ENCODE data around the gene MYH6. TPM values are rescaled to one million over a fixed set of nuclear protein-coding genes. Genes with fewer than 3 reads are reported as not detected.

MYH6 gene
- total RNA-seq, 1 donor from 2014 or later, result 0.07 TPM

DNA sequence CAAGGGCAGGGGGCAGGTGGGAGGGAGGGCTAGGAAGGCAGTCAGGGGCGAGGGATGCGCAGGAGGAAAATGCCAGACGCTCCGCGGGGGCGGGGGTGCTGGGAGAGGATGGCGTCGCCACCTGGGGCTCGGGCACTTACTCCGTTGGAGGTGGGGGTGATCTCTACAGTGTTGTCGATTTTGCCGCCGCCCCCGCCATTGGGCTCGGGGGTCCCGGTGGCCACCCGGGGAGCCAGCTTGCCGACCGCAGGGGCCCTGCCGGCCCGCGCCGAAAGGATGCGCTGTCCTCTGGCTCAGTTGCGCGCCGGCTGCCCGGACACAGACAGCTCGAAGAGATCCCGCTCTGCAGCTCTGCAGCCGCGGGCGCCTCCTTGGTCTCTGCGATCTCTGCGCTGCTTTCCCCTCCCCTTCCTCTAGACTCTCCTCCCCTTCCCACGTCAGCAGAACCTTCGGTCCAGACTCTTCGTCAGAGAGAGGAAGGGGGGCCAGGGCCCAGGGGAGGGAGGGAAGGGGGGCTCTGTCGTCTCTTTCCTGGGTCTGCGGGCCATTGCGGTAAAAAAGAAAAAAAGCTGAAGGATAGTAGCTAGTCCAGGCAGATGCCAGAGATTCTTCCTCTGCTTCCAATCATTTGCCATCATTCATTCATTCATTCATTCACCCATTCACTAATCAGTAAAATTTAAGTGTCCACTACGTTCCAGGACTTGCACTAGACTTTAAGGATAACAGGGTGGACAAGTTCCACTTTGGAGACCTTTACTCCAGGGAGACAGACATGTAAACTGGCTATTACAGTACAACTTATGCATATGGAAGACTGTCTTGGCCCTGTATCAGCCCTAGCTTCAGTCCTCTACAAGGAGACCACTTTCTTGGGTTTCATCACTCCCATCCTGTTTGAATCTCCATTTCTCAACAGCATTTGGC, 55.3 kb downstream of the MYH6 start, which contains the start of gene SLC22A17:
Gene SLC22A17 (minus strand): TSS at position 382 of the 927 bp plus-strand sequence.
- TF ChIP-seq CTCF (IDR thresholded peaks at IDR 0.05; ENCODE audit: unreplicated experiment), result no peak
- DNase-seq (ENCODE audit: low spot score, unreplicated experiment), result peak; percentile 36
- peaks cover 10% of the 10 kb centered on the region for H3K36me3 Mint-ChIP-seq (ENCODE audit: insufficient read depth)
- peak within 1 kb of the TSS; percentile 70 for H3K4me3 Mint-ChIP-seq (ENCODE audit: low read depth)
- H3K4me1 Mint-ChIP-seq (ENCODE audit: low read depth), result peaks cover 8% of the 10 kb centered on the region
- peaks cover 11% of the 10 kb centered on the region for H3K9me3 Mint-ChIP-seq (ENCODE audit: low read depth)
- peaks cover 34% of the 10 kb centered on the region for H3K27me3 Mint-ChIP-seq
- H3K27ac Mint-ChIP-seq, result peak within 1 kb of the TSS; percentile 54

DNA sequence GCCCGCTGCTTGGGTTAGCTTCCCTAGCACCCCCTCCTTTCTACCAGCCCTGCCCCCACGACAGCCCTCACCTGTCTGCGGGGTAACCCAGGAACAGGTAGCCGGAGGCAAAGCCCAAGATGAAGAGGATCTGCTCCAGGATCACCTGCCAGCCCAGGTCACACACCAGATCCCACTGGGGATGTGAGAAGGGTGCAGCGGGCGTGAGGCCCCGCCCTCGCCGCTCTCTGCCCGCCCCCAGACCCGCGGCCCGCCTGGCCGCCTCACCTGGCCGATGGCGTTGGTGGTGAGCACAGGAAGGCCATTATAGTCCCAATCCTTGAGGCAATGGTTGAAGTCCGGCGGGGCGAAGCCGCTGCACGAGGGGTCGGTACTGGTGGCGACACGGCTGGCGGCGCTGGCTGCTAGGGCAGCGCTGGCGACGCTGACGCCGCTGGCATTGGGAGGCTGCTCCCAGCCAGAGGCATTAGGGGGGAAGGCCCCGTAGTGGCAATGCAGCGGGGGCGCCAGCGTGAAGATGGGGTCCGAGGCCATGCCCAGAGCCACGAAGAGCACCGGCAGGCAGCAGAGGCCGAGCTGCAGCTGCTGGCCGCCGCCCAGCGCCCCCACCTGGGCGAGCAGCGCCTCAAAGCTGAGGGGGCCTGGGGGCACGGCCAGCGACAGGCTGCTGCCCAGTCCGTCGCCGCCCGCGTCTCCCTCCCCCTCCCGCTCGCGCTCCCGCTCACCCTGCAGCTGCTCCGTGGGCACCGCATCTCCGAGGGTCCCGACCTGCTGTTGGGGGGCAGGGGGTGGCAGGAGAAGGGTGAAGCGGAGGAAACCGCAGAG, 56.2 kb downstream of the MYH6 start:
- H3K27ac Mint-ChIP-seq, result no peak overlapping the region
- H3K4me1 Mint-ChIP-seq (ENCODE audit: low read depth), result peaks cover 8% of the 10 kb centered on the region
- peaks cover 10% of the 10 kb centered on the region for H3K36me3 Mint-ChIP-seq (ENCODE audit: insufficient read depth)
- DNase-seq (ENCODE audit: low spot score, unreplicated experiment), result no peak
- peak overlapping the region; percentile 70 for H3K4me3 Mint-ChIP-seq (ENCODE audit: low read depth)
- peaks cover 34% of the 10 kb centered on the region for H3K27me3 Mint-ChIP-seq
- peak; percentile 46 for TF ChIP-seq CTCF (IDR thresholded peaks at IDR 0.05; ENCODE audit: unreplicated experiment)
- peaks cover 11% of the 10 kb centered on the region for H3K9me3 Mint-ChIP-seq (ENCODE audit: low read depth)

DNA sequence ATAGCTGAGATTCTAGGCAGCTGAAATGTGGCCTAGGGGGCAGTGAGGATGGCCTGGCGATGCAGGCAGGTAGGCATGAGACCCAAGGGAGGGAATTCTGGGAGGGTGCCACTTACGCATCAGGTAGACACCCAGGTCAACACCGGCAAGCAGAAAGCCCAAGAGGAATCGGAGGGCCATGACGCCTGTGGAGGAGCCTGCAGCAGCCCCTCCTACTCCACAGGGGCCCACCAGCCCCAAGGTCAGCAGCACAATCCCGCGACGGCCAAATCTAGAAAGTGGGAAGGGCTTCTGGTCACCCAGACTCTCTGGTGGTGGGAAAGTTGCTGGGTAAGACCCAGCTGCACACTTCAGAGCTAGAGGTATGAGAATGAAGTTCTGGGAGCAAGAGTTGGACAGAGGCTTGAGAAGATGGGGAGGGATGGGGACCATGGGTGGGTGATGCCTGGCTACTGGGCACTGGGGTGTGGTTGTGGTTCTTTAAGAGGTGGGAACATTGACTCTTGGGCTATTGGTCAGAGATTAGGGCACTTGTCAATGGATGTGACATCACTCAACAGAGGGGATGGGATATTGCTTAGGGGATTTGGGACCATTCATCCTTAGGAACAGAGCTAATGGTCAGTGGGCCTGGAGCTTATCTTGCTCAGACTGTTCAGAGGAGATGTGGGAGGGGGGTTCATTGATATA, 58.8 kb downstream of the MYH6 start:
- peaks cover 11% of the 10 kb centered on the region for H3K9me3 Mint-ChIP-seq (ENCODE audit: low read depth)
- peaks cover 15% of the 10 kb centered on the region for H3K4me1 Mint-ChIP-seq (ENCODE audit: low read depth)
- no peak overlapping the region for H3K4me3 Mint-ChIP-seq (ENCODE audit: low read depth)
- peaks cover 8% of the 10 kb centered on the region for H3K36me3 Mint-ChIP-seq (ENCODE audit: insufficient read depth)
- peaks cover 26% of the 10 kb centered on the region for H3K27me3 Mint-ChIP-seq
- no peak overlapping the region for H3K27ac Mint-ChIP-seq
- no peak for TF ChIP-seq CTCF (IDR thresholded peaks at IDR 0.05; ENCODE audit: unreplicated experiment)
- no peak for DNase-seq (ENCODE audit: low spot score, unreplicated experiment)

DNA sequence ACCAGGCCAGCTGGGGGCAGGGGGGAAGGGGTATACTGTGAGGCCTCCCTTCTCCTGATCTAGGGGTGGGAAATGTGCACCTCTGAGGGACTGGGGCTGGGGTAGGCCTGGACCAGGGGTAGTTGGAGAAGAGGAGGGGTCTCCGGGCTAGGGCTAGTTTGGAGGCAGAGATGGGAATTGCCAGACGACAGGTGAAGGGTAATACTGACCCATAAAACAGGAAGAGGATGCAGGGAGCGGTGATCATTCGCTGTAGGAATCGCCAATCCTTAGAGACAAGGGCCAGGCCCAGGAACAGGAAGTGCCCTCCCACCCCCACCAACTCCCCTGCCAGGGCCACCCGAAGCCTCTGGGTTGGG, 59.8 kb downstream of the MYH6 start:
- DNase-seq (ENCODE audit: low spot score, unreplicated experiment), result no peak
- H3K36me3 Mint-ChIP-seq (ENCODE audit: insufficient read depth), result peaks cover 8% of the 10 kb centered on the region
- H3K27me3 Mint-ChIP-seq, result peaks cover 15% of the 10 kb centered on the region
- peaks cover 15% of the 10 kb centered on the region for H3K4me1 Mint-ChIP-seq (ENCODE audit: low read depth)
- no peak for TF ChIP-seq CTCF (IDR thresholded peaks at IDR 0.05; ENCODE audit: unreplicated experiment)
- no peak overlapping the region for H3K4me3 Mint-ChIP-seq (ENCODE audit: low read depth)
- peaks cover 11% of the 10 kb centered on the region for H3K9me3 Mint-ChIP-seq (ENCODE audit: low read depth)
- H3K27ac Mint-ChIP-seq, result no peak overlapping the region

Data from progenitor cell of endocrine pancreas (in vitro differentiated cells).